ENCODE data around the gene ITGB5. TPM values are rescaled to one million over a fixed set of nuclear protein-coding genes. Genes with fewer than 3 reads are reported as not detected.

The ITGB5 gene
- total RNA-seq, 5 donors from 2014 or later (not counting 1 experiment from before 2014, with no cell fraction given) = 1.2 to 2.5 (median 1.7) TPM

DNA sequence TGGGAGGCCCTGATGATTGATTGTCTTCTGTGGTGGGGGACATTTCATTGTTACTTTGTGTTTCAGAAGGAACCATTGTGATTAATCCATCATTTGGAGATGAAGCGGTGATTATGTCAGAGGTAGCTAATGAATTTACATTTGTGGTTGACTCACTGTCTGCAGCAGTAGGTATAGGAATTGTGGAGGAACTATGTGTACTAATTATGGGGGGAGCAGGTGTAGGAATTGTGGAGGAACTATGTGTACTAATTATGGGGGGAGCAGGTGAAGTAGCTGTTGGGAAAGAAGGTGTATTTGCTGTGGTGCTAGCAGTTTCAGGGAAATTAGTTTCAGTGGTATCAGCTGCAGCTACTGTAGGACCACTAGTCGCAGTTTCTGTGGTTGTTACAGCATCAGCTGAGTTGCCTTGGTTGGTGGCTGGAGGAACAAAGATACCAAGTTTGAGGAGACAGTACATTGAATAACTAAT is 40.4 kb upstream of the ITGB5 start:
- DNase-seq (no peak), ATAC-seq (replicated peaks in 1 of 4) (no peak)
- CTCF ChIA-PET = interaction anchor here (0.5 to 1.0 kb wide), 6 partner anchors 24 to 668 kb away, joined by 3 to 6 read pairs (median 3); no protein-coding TSS in a partner anchor
- H3K4me3 ChIP-seq (ENCODE audit: control insufficient read depth in 1 of 2, extremely low read depth in 1 of 2, low read length in 1 of 2) = no peak overlapping the region
- POLR2A ChIA-PET = no interaction called here
- Mint-ChIP-seq H3K4me1 (no peaks in the 10 kb centered on the region), H3K27me3 (peaks cover 2 to 8% of the 10 kb centered on the region in 2 donors), H3K27ac (no peak overlapping the region), H3K36me3 (no peaks in the 10 kb centered on the region), H3K9me3 (no peaks in the 10 kb centered on the region), H3K4me3 (no peak overlapping the region)
- no peak overlapping the region for H3K27ac ChIP-seq (ENCODE audit: low read length)
- no peaks in the 10 kb centered on the region for H3K36me3 ChIP-seq (ENCODE audit: control insufficient read depth in 2 of 2, extremely low read depth in 1 of 2, insufficient read depth in 1 of 2, low read length in 1 of 2)
- H3K9me3 ChIP-seq = no peaks in the 10 kb centered on the region
- WGBS (ENCODE audit: insufficient coverage) = 75% methylated on average over 2 of the region's 2 CpGs
- H3K27me3 ChIP-seq (replicated peaks in 1 of 2; ENCODE audit: control insufficient read depth in 2 of 2, extremely low read depth in 1 of 2, insufficient read depth in 2 of 2, low read length in 1 of 2) = peaks cover 2% of the 10 kb centered on the region in 2 experiments
- H3K4me1 ChIP-seq (ENCODE audit: control insufficient read depth in 1 of 2, extremely low read depth in 1 of 2, insufficient read depth in 2 of 2, low read length in 2 of 2) = no peaks in the 10 kb centered on the region

GRCh38 chr3:124926426-124927101 is 39.4 kb upstream of the ITGB5 start:
- WGBS (ENCODE audit: insufficient coverage) = 64% methylated on average over 2 of the region's 4 CpGs
- ChIA-PET CTCF (interaction anchor here (0.6 kb wide), 3 partner anchors 25 to 473 kb away, joined by 3 read pairs; no protein-coding TSS in a partner anchor), POLR2A (no interaction called here)
- Histone ChIP-seq H3K27me3 (replicated peaks in 1 of 2; ENCODE audit: control insufficient read depth in 2 of 2, extremely low read depth in 1 of 2, insufficient read depth in 2 of 2, low read length in 1 of 2) (peaks cover 2% of the 10 kb centered on the region in 2 experiments), H3K9me3 (no peaks in the 10 kb centered on the region), H3K4me3 (ENCODE audit: control insufficient read depth in 1 of 2, extremely low read depth in 1 of 2, low read length in 1 of 2) (no peak overlapping the region), H3K4me1 (ENCODE audit: control insufficient read depth in 1 of 2, extremely low read depth in 1 of 2, insufficient read depth in 2 of 2, low read length in 2 of 2) (no peaks in the 10 kb centered on the region), H3K27ac (ENCODE audit: low read length) (no peak overlapping the region), H3K36me3 (ENCODE audit: control insufficient read depth in 2 of 2, extremely low read depth in 1 of 2, insufficient read depth in 1 of 2, low read length in 1 of 2) (no peaks in the 10 kb centered on the region)
- Mint-ChIP-seq H3K27ac (no peak overlapping the region), H3K9me3 (no peaks in the 10 kb centered on the region), H3K36me3 (no peaks in the 10 kb centered on the region), H3K4me1 (no peaks in the 10 kb centered on the region), H3K4me3 (no peak overlapping the region), H3K27me3 (peaks cover 2 to 8% of the 10 kb centered on the region in 2 donors)
- DNase-seq (no peak), ATAC-seq (replicated peaks in 1 of 4) (no peak)

DNA sequence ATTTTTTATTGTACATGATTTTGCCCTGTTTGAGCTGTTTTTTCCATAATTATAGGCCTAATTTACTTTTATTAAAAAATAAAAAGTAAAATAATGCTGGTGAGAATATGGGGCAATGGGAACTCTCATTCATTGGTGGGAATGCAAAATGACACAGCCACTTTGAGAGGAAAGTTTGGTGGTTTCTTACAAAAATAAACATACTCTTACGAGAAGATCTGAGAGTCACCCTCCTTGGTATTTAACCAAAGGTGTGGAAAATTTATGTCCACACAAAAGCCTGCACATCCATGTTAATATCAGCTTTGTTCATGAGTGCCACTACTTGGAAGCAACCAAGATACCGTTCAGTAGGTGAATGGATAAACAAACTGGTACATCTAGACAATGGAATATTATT is 37.6 kb upstream of the ITGB5 start:
- Mint-ChIP-seq H3K27me3 (peaks cover 2 to 6% of the 10 kb centered on the region in 2 donors), H3K9me3 (no peaks in the 10 kb centered on the region), H3K4me1 (no peaks in the 10 kb centered on the region), H3K27ac (no peak overlapping the region), H3K36me3 (no peaks in the 10 kb centered on the region), H3K4me3 (no peak overlapping the region)
- Histone ChIP-seq H3K36me3 (ENCODE audit: control insufficient read depth in 2 of 2, extremely low read depth in 1 of 2, insufficient read depth in 1 of 2, low read length in 1 of 2) (no peaks in the 10 kb centered on the region), H3K27me3 (replicated peaks in 1 of 2; ENCODE audit: control insufficient read depth in 2 of 2, extremely low read depth in 1 of 2, insufficient read depth in 2 of 2, low read length in 1 of 2) (peaks cover 2 to 5% of the 10 kb centered on the region in 2 experiments), H3K4me3 (ENCODE audit: control insufficient read depth in 1 of 2, extremely low read depth in 1 of 2, low read length in 1 of 2) (no peak overlapping the region), H3K27ac (ENCODE audit: low read length) (no peak overlapping the region), H3K9me3 (no peaks in the 10 kb centered on the region), H3K4me1 (ENCODE audit: control insufficient read depth in 1 of 2, extremely low read depth in 1 of 2, insufficient read depth in 2 of 2, low read length in 2 of 2) (no peaks in the 10 kb centered on the region)
- DNase-seq (no peak), ATAC-seq (replicated peaks in 1 of 4) (no peak)
- CTCF ChIA-PET = interaction anchor here in 1 of 2 donors (1.3 kb wide), 1 partner anchor 163 kb away, joined by 3 read pairs; no protein-coding TSS in a partner anchor
- 67% methylated on average over 1 of the region's 2 CpGs for WGBS (ENCODE audit: insufficient coverage)
- POLR2A ChIA-PET = no interaction called here

DNA sequence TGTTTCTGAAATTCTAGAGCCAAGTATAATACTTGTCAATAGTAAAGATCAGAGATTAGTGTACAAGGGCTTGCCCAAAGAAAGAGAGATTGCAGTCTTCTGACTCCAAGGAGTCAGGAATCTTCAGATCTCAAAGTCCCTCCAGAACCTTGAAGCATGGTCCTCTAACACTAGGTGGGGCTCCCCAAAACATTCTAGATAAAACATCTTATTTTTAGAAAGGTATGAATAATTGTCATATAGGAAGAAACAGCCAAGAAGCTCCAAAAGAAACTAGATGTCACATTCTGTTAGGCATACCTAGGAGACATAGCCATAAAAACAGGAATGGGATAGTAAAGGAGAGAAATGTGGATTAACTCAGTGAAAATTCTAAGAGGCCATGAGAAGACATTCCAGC is 36.7 kb upstream of the ITGB5 start:
- ATAC-seq (replicated peaks in 1 of 4) = no peak
- peaks cover 0 to 6% of the 10 kb centered on the region in 2 experiments for H3K27me3 ChIP-seq (replicated peaks in 1 of 2; ENCODE audit: control insufficient read depth in 2 of 2, extremely low read depth in 1 of 2, insufficient read depth in 2 of 2, low read length in 1 of 2)
- H3K9me3 Mint-ChIP-seq = no peaks in the 10 kb centered on the region
- no peaks in the 10 kb centered on the region for H3K36me3 Mint-ChIP-seq
- H3K36me3 ChIP-seq (ENCODE audit: control insufficient read depth in 2 of 2, extremely low read depth in 1 of 2, insufficient read depth in 1 of 2, low read length in 1 of 2) = no peaks in the 10 kb centered on the region
- CTCF ChIA-PET = interaction anchor here in 1 of 2 donors (0.7 to 1.3 kb wide), 3 partner anchors 9 to 515 kb away, joined by 3 read pairs; no protein-coding TSS in a partner anchor
- H3K27ac ChIP-seq (ENCODE audit: low read length) = no peak overlapping the region
- DNase-seq = no peak
- no peaks in the 10 kb centered on the region for H3K9me3 ChIP-seq
- POLR2A ChIA-PET = interaction anchor here in 1 of 2 donors (0.7 kb wide), 1 partner anchor 596 kb away, joined by 3 read pairs; the partner anchor contains the start of gene SNX4
- H3K4me3 ChIP-seq (ENCODE audit: control insufficient read depth in 1 of 2, extremely low read depth in 1 of 2, low read length in 1 of 2) = no peak overlapping the region
- H3K4me3 Mint-ChIP-seq = no peak overlapping the region
- no peaks in the 10 kb centered on the region for H3K4me1 Mint-ChIP-seq
- no peak overlapping the region for H3K27ac Mint-ChIP-seq
- no peaks in the 10 kb centered on the region for H3K4me1 ChIP-seq (ENCODE audit: control insufficient read depth in 1 of 2, extremely low read depth in 1 of 2, insufficient read depth in 2 of 2, low read length in 2 of 2)
- H3K27me3 Mint-ChIP-seq = peaks cover 3 to 6% of the 10 kb centered on the region in 2 donors

DNA sequence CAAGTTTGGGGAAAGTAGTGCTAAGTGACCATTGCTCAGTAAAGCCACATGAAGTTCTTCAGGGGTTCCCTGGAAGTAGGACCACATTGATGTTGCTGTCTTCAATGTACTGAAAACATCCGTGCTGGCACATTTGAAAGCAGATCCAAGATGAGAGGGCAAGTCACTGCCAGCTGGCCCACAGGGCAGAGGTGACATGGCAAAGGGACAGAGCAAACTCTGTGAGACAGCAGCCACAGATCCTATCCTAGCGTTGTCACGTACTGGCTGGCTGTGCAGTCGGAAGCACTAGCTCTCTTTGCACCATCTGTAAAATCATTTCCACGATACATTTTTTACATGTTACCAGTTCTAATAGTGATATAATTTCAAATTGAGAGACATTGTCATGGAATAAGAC is 33.6 kb upstream of the ITGB5 start:
- CTCF ChIA-PET = interaction anchor here in 1 of 2 donors (0.6 kb wide), 1 partner anchor 102 kb away, joined by 6 read pairs; no protein-coding TSS in a partner anchor
- Mint-ChIP-seq H3K9me3 (no peaks in the 10 kb centered on the region), H3K27me3 (peaks cover 8 to 10% of the 10 kb centered on the region in 2 donors), H3K36me3 (no peaks in the 10 kb centered on the region), H3K27ac (no peak overlapping the region), H3K4me1 (no peaks in the 10 kb centered on the region), H3K4me3 (no peak overlapping the region)
- Histone ChIP-seq H3K4me3 (ENCODE audit: control insufficient read depth in 1 of 2, extremely low read depth in 1 of 2, low read length in 1 of 2) (no peak overlapping the region), H3K36me3 (ENCODE audit: control insufficient read depth in 2 of 2, extremely low read depth in 1 of 2, insufficient read depth in 1 of 2, low read length in 1 of 2) (no peaks in the 10 kb centered on the region), H3K27me3 (replicated peaks in 1 of 2; ENCODE audit: control insufficient read depth in 2 of 2, extremely low read depth in 1 of 2, insufficient read depth in 2 of 2, low read length in 1 of 2) (peaks cover 0 to 9% of the 10 kb centered on the region in 2 experiments), H3K27ac (ENCODE audit: low read length) (no peak overlapping the region), H3K9me3 (no peaks in the 10 kb centered on the region), H3K4me1 (ENCODE audit: control insufficient read depth in 1 of 2, extremely low read depth in 1 of 2, insufficient read depth in 2 of 2, low read length in 2 of 2) (no peaks in the 10 kb centered on the region)
- 80% methylated on average over 1 of the region's 5 CpGs for WGBS (ENCODE audit: insufficient coverage)
- POLR2A ChIA-PET = no interaction called here
- DNase-seq (no peak), ATAC-seq (replicated peaks in 1 of 4) (no peak)

DNA sequence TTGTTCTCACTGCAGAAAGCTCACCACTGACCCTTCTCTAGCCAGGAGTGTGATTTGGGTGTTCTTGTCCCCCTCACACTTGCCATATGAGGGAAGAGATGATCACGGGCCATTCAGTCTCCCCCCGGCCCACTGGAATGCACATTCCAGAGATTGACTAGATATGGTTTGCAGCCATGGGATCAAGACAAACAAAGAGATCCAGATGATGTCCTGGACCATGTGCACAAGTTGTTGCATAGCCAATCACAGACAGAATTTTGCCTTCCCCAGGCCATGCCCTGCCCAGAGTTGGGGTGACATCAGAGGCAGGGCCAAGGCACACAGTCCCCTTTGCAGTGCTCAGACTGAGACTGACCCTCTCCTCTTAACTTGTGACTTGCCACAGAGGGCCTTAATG is 32.6 kb upstream of the ITGB5 start:
- Histone ChIP-seq H3K9me3 (no peaks in the 10 kb centered on the region), H3K27ac (ENCODE audit: low read length) (no peak overlapping the region), H3K4me1 (ENCODE audit: control insufficient read depth in 1 of 2, extremely low read depth in 1 of 2, insufficient read depth in 2 of 2, low read length in 2 of 2) (no peaks in the 10 kb centered on the region), H3K27me3 (replicated peaks in 1 of 2; ENCODE audit: control insufficient read depth in 2 of 2, extremely low read depth in 1 of 2, insufficient read depth in 2 of 2, low read length in 1 of 2) (peaks cover 0 to 9% of the 10 kb centered on the region in 2 experiments), H3K36me3 (ENCODE audit: control insufficient read depth in 2 of 2, extremely low read depth in 1 of 2, insufficient read depth in 1 of 2, low read length in 1 of 2) (no peaks in the 10 kb centered on the region), H3K4me3 (ENCODE audit: control insufficient read depth in 1 of 2, extremely low read depth in 1 of 2, low read length in 1 of 2) (no peak overlapping the region)
- ChIA-PET POLR2A (no interaction called here), CTCF (interaction anchor here in 1 of 2 donors (0.7 kb wide), 1 partner anchor 375 kb away, joined by 3 read pairs; no protein-coding TSS in a partner anchor)
- Mint-ChIP-seq H3K4me1 (no peaks in the 10 kb centered on the region), H3K9me3 (no peaks in the 10 kb centered on the region), H3K4me3 (no peak overlapping the region), H3K27me3 (peaks cover 6 to 8% of the 10 kb centered on the region in 2 donors), H3K36me3 (no peaks in the 10 kb centered on the region), H3K27ac (no peak overlapping the region)
- 60% methylated on average over 2 of the region's 2 CpGs for WGBS (ENCODE audit: insufficient coverage)
- no peak for ATAC-seq (replicated peaks in 1 of 4)
- no peak for DNase-seq

All from T-cell (primary cell).